CD4-positive, alpha-beta T cell treated with Interleukin-21 for 1 hour (primary cell): ENCODE data around the gene FDCSP.
"Not testable (repeated sequence)": the region's sequence is repeated elsewhere in the genome, so short reads cannot be mapped to it uniquely, and the experiment has no call there.

Source experiments
- DNase-seq: peaks from one replicate; pipeline ENCODE4 v3.0.0-alpha.2; 2020

The FDCSP gene

GRCh38 chr4:70225824-70226223, at the start of gene FDCSP:
Gene FDCSP (plus strand): TSS chr4:70226124. CDS start chr4:70231195, 5,071 bp downstream.
- no peak for DNase-seq

GRCh38 chr4:70177090-70177489, 48.8 kb upstream of the FDCSP start:
- no peak for DNase-seq

GRCh38 chr4:70178075-70178660, 47.8 kb upstream of the FDCSP start:
- no peak for DNase-seq

GRCh38 chr4:70179811-70180210, 46.1 kb upstream of the FDCSP start:
- no peak for DNase-seq

GRCh38 chr4:70181864-70182263, 44.1 kb upstream of the FDCSP start:
- no peak for DNase-seq

GRCh38 chr4:70182517-70183167, 43.3 kb upstream of the FDCSP start:
- no peak for DNase-seq

GRCh38 chr4:70183168-70183939, 42.6 kb upstream of the FDCSP start:
- DNase-seq: no peak

- no peak for DNase-seq
These were observed 42.0 kb upstream of the FDCSP start for GRCh38 chr4:70183940-70184246.

GRCh38 chr4:70187216-70187615, 38.7 kb upstream of the FDCSP start:
- no peak for DNase-seq

GRCh38 chr4:70190579-70190978, 35.3 kb upstream of the FDCSP start:
- no peak for DNase-seq

- DNase-seq: no peak
These were observed 34.3 kb upstream of the FDCSP start for GRCh38 chr4:70191647-70192046.

- no peak for DNase-seq
These were observed 33.0 kb upstream of the FDCSP start for GRCh38 chr4:70192895-70193294.

GRCh38 chr4:70195425-70195824, 30.5 kb upstream of the FDCSP start, which contains the start of gene ODAM:
Gene ODAM (plus strand): TSS chr4:70195725. CDS start chr4:70196544, 819 bp downstream.
- DNase-seq: no peak

GRCh38 chr4:70196857-70197256, 29.1 kb upstream of the FDCSP start:
- no peak for DNase-seq

GRCh38 chr4:70197842-70198241, 28.1 kb upstream of the FDCSP start:
- DNase-seq: no peak

GRCh38 chr4:70203601-70204000, 22.3 kb upstream of the FDCSP start:
- DNase-seq: no peak

GRCh38 chr4:70212752-70213151, 13.2 kb upstream of the FDCSP start:
- not testable (repeated sequence) for DNase-seq

- DNase-seq: not testable (repeated sequence)
These were observed 9.8 kb upstream of the FDCSP start for GRCh38 chr4:70216109-70216508.

GRCh38 chr4:70216550-70216949, 9.4 kb upstream of the FDCSP start:
- DNase-seq: not testable (repeated sequence)

GRCh38 chr4:70221389-70221788, 4.5 kb upstream of the FDCSP start:
- DNase-seq: not testable (repeated sequence)

- DNase-seq: not testable (repeated sequence)
These were observed 4.1 kb upstream of the FDCSP start for GRCh38 chr4:70221818-70222217.

GRCh38 chr4:70236125-70236524, 10.2 kb downstream of the FDCSP start:
- DNase-seq: no peak

- no peak for DNase-seq
These were observed 13.4 kb downstream of the FDCSP start for GRCh38 chr4:70239131-70239883.
